GM10248 (cell line): ENCODE data around the gene FKBP15.
"Not testable (repeated sequence)": the region's sequence is repeated elsewhere in the genome, so short reads cannot be mapped to it uniquely, and the experiment has no call there.

ENCODE experiments used
- CTCF ChIA-PET: fragments of 300-600 bp; sonication (Branson Sonifier 250); formaldehyde crosslinking; extraction: SDS; loops from one replicate; lab custom pipeline; 2021; ENCODE audit warnings: antibody characterized with exemption; lab: Yijun Ruan, JAX
- POLR2A ChIA-PET: fragments of 350-650 bp; sonication (Branson Sonifier 250); formaldehyde crosslinking; extraction: SDS; loops from one replicate; lab custom pipeline; 2020; ENCODE audit warnings: antibody characterized with exemption; lab: Yijun Ruan, JAX
- DNase-seq: peaks from one replicate; pipeline ENCODE4 v3.0.0; 2012; ENCODE audit errors: extremely low spot score
- CTCF ChIP-seq: IDR thresholded peaks from 2 replicates; pipeline ENCODE4 v1.5.1; 2012; ENCODE audit warnings: mild to moderate bottlenecking, low read depth; ENCODE audit errors: extremely low read depth, missing control alignments, control extremely low read depth

The FKBP15 gene

GRCh38 chr9:113131689-113132151 is 89.4 kb downstream of the FKBP15 start:
- TF ChIP-seq CTCF, result no peak
- ChIA-PET CTCF (interaction anchor here (0.7 to 3.0 kb wide), 3 partner anchors 14 to 20 kb away, joined by 3 to 15 read pairs (median 3); partner anchors contain the start of gene SLC31A2), POLR2A (no interaction called here)
- no peak for DNase-seq

- ChIA-PET CTCF (interaction anchor here (3.0 kb wide), 1 partner anchor 18 kb away, joined by 15 read pairs; no protein-coding TSS in a partner anchor), POLR2A (no interaction called here)
Observed at GRCh38 chr9:113129884-113130283, 91.2 kb downstream of the FKBP15 start.

GRCh38 chr9:113129466-113129865 is 91.6 kb downstream of the FKBP15 start:
- no peak for TF ChIP-seq CTCF
- POLR2A ChIA-PET, result no interaction called here
- DNase-seq, result no peak
- CTCF ChIA-PET, result interaction anchor here (3.0 kb wide), 1 partner anchor 17 kb away, joined by 15 read pairs; no protein-coding TSS in a partner anchor

More at GRCh38 chr9:113129884-113130283, 91.2 kb downstream of the FKBP15 start:
- no peak for DNase-seq
- no peak for TF ChIP-seq CTCF

- TF ChIP-seq CTCF, result no peak
- POLR2A ChIA-PET, result no interaction called here
- CTCF ChIA-PET, result no interaction called here
- no peak for DNase-seq
Observed at GRCh38 chr9:113125386-113126035, 95.6 kb downstream of the FKBP15 start.

GRCh38 chr9:113118829-113119228 is 102.2 kb downstream of the FKBP15 start:
- CTCF ChIA-PET, POLR2A ChIA-PET, DNase-seq: not testable (repeated sequence)
